Hepatocyte (in vitro differentiated cells): Measurements from ENCODE around the gene EPHB1. TPM values are rescaled to one million over a fixed set of nuclear protein-coding genes. Genes with fewer than 3 reads are reported as not detected.

Experiments used
- DNase-seq: peaks from one replicate; pipeline ENCODE4 v3.0.0-alpha.2; 2016; ENCODE audit warnings: low spot score
- H2AFZ ChIP-seq: fragments of 200-600 bp; sonication (generic); 2 replicates; pipeline ENCODE4 v1.6.0; 2016; ENCODE audit warnings: antibody characterized with exemption, mild to moderate bottlenecking
- H3K27ac ChIP-seq: fragments of 200-600 bp; sonication (generic); 2 replicates; pipeline ENCODE4 v1.5.1; 2016; ENCODE audit warnings: mild to moderate bottlenecking
- H3K27me3 ChIP-seq: fragments of 200-600 bp; sonication (generic); 2 replicates; pipeline ENCODE4 v1.6.1; 2016
- H3K36me3 ChIP-seq: fragments of 200-600 bp; sonication (generic); replicated peaks from 2 replicates; pipeline ENCODE4 v1.5.1; 2016; ENCODE audit warnings: low read depth; ENCODE audit not compliant: insufficient read depth
- H3K4me1 ChIP-seq: fragments of 200-600 bp; sonication (generic); 2 replicates; pipeline ENCODE4 v1.5.1; 2016; ENCODE audit warnings: mild to moderate bottlenecking, moderate library complexity; ENCODE audit not compliant: insufficient read depth
- H3K4me2 ChIP-seq: fragments of 200-600 bp; sonication (generic); 2 replicates; pipeline ENCODE4 v1.6.0; 2016
- H3K4me3 ChIP-seq: fragments of 200-600 bp; sonication (generic); 2 replicates; pipeline ENCODE4 v1.5.1; 2016; ENCODE audit warnings: mild to moderate bottlenecking
- H3K79me2 ChIP-seq: fragments of 200-600 bp; sonication (generic); 2 replicates; pipeline ENCODE4 v1.6.0; 2017; ENCODE audit warnings: mild to moderate bottlenecking
- H3K9me2 ChIP-seq: fragments of 200-600 bp; sonication (generic); replicated peaks from 2 replicates; pipeline ENCODE4 v1.6.0; 2017; ENCODE audit warnings: mild to moderate bottlenecking; ENCODE audit not compliant: insufficient read depth
- H3K9me3 ChIP-seq: fragments of 200-600 bp; sonication (generic); 2 replicates; pipeline ENCODE4 v1.5.1; 2016; ENCODE audit warnings: low read depth, mild to moderate bottlenecking
- H4K20me1 ChIP-seq: fragments of 200-600 bp; sonication (generic); 2 replicates; pipeline ENCODE4 v1.6.0; 2016; ENCODE audit warnings: mild to moderate bottlenecking; ENCODE audit not compliant: insufficient read depth, poor library complexity, severe bottlenecking
- EZH2 ChIP-seq: fragments of 200-600 bp; sonication (generic); IDR thresholded peaks from 2 replicates; pipeline ENCODE4 v1.6.1; 2016; ENCODE audit warnings: antibody characterized with exemption, mild to moderate bottlenecking, borderline replicate concordance
- EZH2phosphoT487 ChIP-seq: fragments of 200-600 bp; sonication (generic); IDR thresholded peaks from one replicate; pipeline ENCODE4 v1.6.1; 2018; ENCODE audit warnings: antibody characterized with exemption, mild to moderate bottlenecking, low read depth, moderate library complexity; ENCODE audit not compliant: unreplicated experiment, severe bottlenecking
- WGBS: methylation state at CpG from one replicate; pipeline ENCODE4 v1.1.6; 2016; ENCODE audit warnings: low lambda C conversion rate; ENCODE audit errors: missing lambda C conversion rate; 5-methylcytosine and 5-hydroxymethylcytosine counted together
- polyA plus RNA-seq: library from polyadenylated mRNA; unstranded; fragments of >200 nt; fragmentation: Nextera tagmentation; extraction: Ambion mirVana; gene quantifications from 2 replicates; pipeline ENCODE4 v1.2.1, GENCODE V29; 2016
- total RNA-seq: library from RNA; depleted of rRNA; stranded (reverse); fragments of >200 nt; gene quantifications from 2 replicates; pipeline ENCODE4 v1.2.3, GENCODE V29; 2014
- TF ChIP-seq, protein P1 (sequence below): fragments of 200-600 bp; sonication (generic); IDR thresholded peaks from 2 replicates; pipeline ENCODE4 v1.5.1; 2016; ENCODE audit warnings: antibody characterized with exemption, mild to moderate bottlenecking; ENCODE audit not compliant: poor library complexity

Gene EPHB1
- total and polyA plus RNA-seq, 2 experiments from 2014 or later = 3.3 to 5.6 TPM

DNA sequence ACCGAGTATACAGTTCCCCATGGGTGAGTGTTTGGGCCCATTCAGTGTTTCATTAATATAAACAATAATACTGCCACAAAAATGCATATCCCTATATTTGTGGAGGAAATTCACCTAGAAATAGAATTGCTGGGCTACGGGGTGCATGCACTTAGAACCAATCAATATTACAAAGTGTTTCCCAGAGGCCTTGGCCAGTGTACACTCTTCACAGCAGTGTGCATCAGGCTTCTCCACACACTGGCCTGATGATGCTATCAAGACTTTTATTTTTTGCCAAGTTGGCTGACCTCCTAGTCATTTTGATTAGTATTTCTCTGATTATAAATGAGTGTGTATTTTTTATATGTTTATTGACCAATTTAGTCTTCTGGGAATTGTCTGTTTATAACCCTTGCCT is 323.7 kb downstream of the EPHB1 start:
- Histone ChIP-seq H3K27ac (no peak overlapping the region), H3K79me2 (no peaks in the 10 kb centered on the region), H3K9me3 (no peaks in the 10 kb centered on the region), H4K20me1 (no peaks in the 10 kb centered on the region), H3K36me3 (no peaks in the 10 kb centered on the region), H3K4me1 (no peaks in the 10 kb centered on the region), H2AFZ (no peak overlapping the region), H3K27me3 (no peaks in the 10 kb centered on the region), H3K4me2 (no peak overlapping the region), H3K4me3 (no peak overlapping the region), H3K9me2 (no peaks in the 10 kb centered on the region)
- WGBS = 83% methylated on average over 2 of the region's 2 CpGs
- TF ChIP-seq EZH2 = no peak
- no peak for TF ChIP-seq EZH2phosphoT487
- TF ChIP-seq, protein P1, sequence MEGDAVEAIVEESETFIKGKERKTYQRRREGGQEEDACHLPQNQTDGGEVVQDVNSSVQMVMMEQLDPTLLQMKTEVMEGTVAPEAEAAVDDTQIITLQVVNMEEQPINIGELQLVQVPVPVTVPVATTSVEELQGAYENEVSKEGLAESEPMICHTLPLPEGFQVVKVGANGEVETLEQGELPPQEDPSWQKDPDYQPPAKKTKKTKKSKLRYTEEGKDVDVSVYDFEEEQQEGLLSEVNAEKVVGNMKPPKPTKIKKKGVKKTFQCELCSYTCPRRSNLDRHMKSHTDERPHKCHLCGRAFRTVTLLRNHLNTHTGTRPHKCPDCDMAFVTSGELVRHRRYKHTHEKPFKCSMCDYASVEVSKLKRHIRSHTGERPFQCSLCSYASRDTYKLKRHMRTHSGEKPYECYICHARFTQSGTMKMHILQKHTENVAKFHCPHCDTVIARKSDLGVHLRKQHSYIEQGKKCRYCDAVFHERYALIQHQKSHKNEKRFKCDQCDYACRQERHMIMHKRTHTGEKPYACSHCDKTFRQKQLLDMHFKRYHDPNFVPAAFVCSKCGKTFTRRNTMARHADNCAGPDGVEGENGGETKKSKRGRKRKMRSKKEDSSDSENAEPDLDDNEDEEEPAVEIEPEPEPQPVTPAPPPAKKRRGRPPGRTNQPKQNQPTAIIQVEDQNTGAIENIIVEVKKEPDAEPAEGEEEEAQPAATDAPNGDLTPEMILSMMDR = no peak
- no peak for DNase-seq

- no peak overlapping the region for H3K27ac ChIP-seq
- no peaks in the 10 kb centered on the region for H3K36me3 ChIP-seq
- no peak overlapping the region for H2AFZ ChIP-seq
- no peaks in the 10 kb centered on the region for H3K79me2 ChIP-seq
- 89% methylated on average over 2 of the region's 2 CpGs for WGBS
- H3K4me2 ChIP-seq = no peak overlapping the region
- no peaks in the 10 kb centered on the region for H3K9me2 ChIP-seq
- no peaks in the 10 kb centered on the region for H4K20me1 ChIP-seq
- H3K4me3 ChIP-seq = no peak overlapping the region
- H3K27me3 ChIP-seq = no peaks in the 10 kb centered on the region
- no peaks in the 10 kb centered on the region for H3K9me3 ChIP-seq
- TF ChIP-seq EZH2 = no peak
- no peaks in the 10 kb centered on the region for H3K4me1 ChIP-seq
- peak; percentile 75 for DNase-seq
Measured at GRCh38 chr3:135125171-135125801, 330.2 kb downstream of the EPHB1 start.

DNA sequence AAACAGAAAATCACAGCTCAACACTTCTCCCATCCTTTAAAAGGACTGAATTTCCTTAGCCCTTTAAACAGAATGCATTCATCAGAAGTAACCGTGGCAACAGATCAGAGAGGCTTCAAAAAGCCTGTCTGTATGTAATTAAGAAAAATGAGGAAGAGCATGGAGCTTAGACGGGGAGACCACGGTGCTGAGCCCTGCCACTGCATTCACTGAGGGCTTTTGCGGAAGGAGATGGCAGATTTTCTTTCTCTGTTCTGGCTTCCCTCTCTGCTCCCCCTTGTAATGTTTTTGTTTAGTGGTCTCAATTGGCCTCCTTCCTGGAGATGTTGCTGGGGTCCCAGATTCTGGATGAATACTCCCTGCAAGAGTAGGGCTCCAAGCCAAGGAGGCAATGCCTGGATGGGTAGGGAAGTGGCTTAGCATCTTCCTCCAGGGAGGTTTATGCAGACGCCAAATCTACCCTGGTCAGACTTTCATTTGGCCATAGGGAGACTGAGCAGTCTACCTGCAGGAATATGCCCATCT is 332.9 kb downstream of the EPHB1 start:
- Histone ChIP-seq H3K4me2 (no peak overlapping the region), H3K4me3 (no peak overlapping the region), H3K9me3 (no peaks in the 10 kb centered on the region), H3K79me2 (no peaks in the 10 kb centered on the region), H3K27ac (no peak overlapping the region), H3K9me2 (no peaks in the 10 kb centered on the region), H3K4me1 (no peaks in the 10 kb centered on the region), H4K20me1 (no peaks in the 10 kb centered on the region), H3K27me3 (no peaks in the 10 kb centered on the region), H3K36me3 (no peaks in the 10 kb centered on the region), H2AFZ (no peak overlapping the region)
- no peak for TF ChIP-seq EZH2phosphoT487
- TF ChIP-seq, protein P1 = no peak
- TF ChIP-seq EZH2 = no peak
- 80% methylated on average over 5 of the region's 5 CpGs for WGBS
- no peak for DNase-seq

DNA sequence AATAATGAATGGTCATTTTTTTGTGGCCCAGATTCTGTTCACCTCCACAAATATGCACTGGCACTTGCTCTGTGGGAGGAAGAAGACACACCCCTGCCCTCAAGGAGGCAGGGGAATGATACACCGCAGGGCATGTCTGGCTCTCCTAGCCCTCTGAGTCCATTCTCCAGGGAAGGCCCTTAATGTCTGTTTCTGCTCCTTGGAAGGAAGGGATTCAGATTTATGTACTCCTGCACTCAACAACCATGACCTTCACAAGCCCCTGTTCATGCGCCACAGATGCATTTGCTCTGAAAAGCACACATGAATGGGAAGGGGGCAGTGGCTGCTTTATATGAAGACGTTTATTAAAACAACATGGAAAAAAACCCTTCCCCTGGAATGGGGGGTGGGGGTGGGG is 333.8 kb downstream of the EPHB1 start:
- H3K36me3 ChIP-seq = no peaks in the 10 kb centered on the region
- no peaks in the 10 kb centered on the region for H3K4me1 ChIP-seq
- H3K4me2 ChIP-seq = no peak overlapping the region
- no peak for DNase-seq
- no peaks in the 10 kb centered on the region for H3K79me2 ChIP-seq
- WGBS = 81% methylated on average over 3 of the region's 3 CpGs
- H3K27ac ChIP-seq = no peak overlapping the region
- TF ChIP-seq EZH2 = no peak
- TF ChIP-seq, protein P1 = no peak
- no peak for TF ChIP-seq EZH2phosphoT487
- H3K4me3 ChIP-seq = no peak overlapping the region
- no peaks in the 10 kb centered on the region for H3K9me3 ChIP-seq
- no peaks in the 10 kb centered on the region for H3K9me2 ChIP-seq
- no peaks in the 10 kb centered on the region for H3K27me3 ChIP-seq
- no peaks in the 10 kb centered on the region for H4K20me1 ChIP-seq
- no peak overlapping the region for H2AFZ ChIP-seq
